ENCODE data around the gene TPK1. TPM values are rescaled to one million over a fixed set of nuclear protein-coding genes. Genes with fewer than 3 reads are reported as not detected.

The TPK1 gene
- polyA plus RNA-seq, 3 donors from 2014 or later = 15.8 to 18.2 (median 16.7) TPM

GRCh38 chr7:144842377-144842851, 6.6 kb upstream of the TPK1 start:
- Mint-ChIP-seq H3K27ac (peak overlapping the region; percentile 82 to 97 (median 90)), H3K4me1 (peaks cover 9 to 11% of the 10 kb centered on the region in 2 donors), H3K36me3 (peaks cover 10 to 14% (median 13%) of the 10 kb centered on the region in 3 donors), H3K4me3 (peak overlapping the region; percentile 28 to 66 (median 54)), H3K27me3 (ENCODE audit: low read depth in 3 of 3) (peaks cover 0 to 3% (median 2%) of the 10 kb centered on the region in 3 donors), H3K9me3 (peaks cover 0 to 12% (median 4%) of the 10 kb centered on the region in 6 donors)
- peak; percentile 40 to 53 (median 50) for DNase-seq

- no peak for DNase-seq
- peaks cover 4 to 7% (median 5%) of the 10 kb centered on the region in 3 donors for H3K27me3 Mint-ChIP-seq (ENCODE audit: low read depth in 3 of 3)
- peaks cover 8 to 13% (median 10%) of the 10 kb centered on the region in 3 donors for H3K36me3 Mint-ChIP-seq
- H3K27ac Mint-ChIP-seq = peak overlapping the region; percentile 87 to 95 (median 94)
- H3K9me3 Mint-ChIP-seq = peaks cover 0 to 11% (median 4%) of the 10 kb centered on the region in 6 donors
- H3K4me3 Mint-ChIP-seq = peak overlapping the region; percentile 79 to 84 (median 80)
- peaks cover 29 to 40% of the 10 kb centered on the region in 2 donors for H3K4me1 Mint-ChIP-seq
Measured at GRCh38 chr7:144836545-144836842, 641 bp upstream of the TPK1 start.

GRCh38 chr7:144835155-144835611, 670 bp downstream of the TPK1 start:
- Mint-ChIP-seq H3K36me3 (peaks cover 4 to 13% (median 10%) of the 10 kb centered on the region in 3 donors), H3K4me3 (peak overlapping the region; percentile 89 to 99 (median 97)), H3K9me3 (peaks cover 0 to 11% (median 4%) of the 10 kb centered on the region in 6 donors), H3K4me1 (peaks cover 32 to 48% of the 10 kb centered on the region in 2 donors), H3K27me3 (ENCODE audit: low read depth in 3 of 3) (peaks cover 4 to 7% (median 5%) of the 10 kb centered on the region in 3 donors), H3K27ac (peak overlapping the region; percentile 94 to 99 (median 98))
- no peak for DNase-seq

- H3K4me1 Mint-ChIP-seq = peaks cover 34 to 52% of the 10 kb centered on the region in 2 donors
- H3K4me3 Mint-ChIP-seq = peak overlapping the region; percentile 89 to 99 (median 97)
- H3K27me3 Mint-ChIP-seq (ENCODE audit: low read depth in 3 of 3) = peaks cover 4 to 7% (median 5%) of the 10 kb centered on the region in 3 donors
- peaks cover 3 to 12% (median 9%) of the 10 kb centered on the region in 3 donors for H3K36me3 Mint-ChIP-seq
- peaks cover 0 to 11% (median 3%) of the 10 kb centered on the region in 6 donors for H3K9me3 Mint-ChIP-seq
- peak overlapping the region; percentile 94 to 99 (median 98) for H3K27ac Mint-ChIP-seq
- DNase-seq = peak in 2 of 3 donors; percentile 24 to 36
Measured at GRCh38 chr7:144834641-144835144, 1.2 kb downstream of the TPK1 start.

DNA sequence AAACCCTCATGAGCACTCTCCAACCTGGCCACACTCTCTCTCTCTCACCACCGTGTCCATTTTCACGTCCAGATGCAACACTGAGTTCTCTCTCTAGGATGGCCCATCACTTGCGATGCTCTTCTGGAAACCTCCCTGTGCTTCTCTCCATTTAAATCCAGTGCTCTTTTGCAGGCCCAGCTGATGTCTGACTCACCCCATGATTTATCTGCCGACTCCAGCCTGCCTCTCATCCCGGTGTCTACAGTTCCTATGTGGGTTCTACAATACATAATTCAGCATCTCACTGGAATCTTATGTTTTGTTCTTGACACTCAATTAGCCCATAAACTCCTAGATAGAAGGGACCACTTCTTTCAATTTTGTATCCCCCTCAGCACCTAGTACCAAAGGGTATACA, 5.0 kb downstream of the TPK1 start:
- Mint-ChIP-seq H3K9me3 (no peaks in the 10 kb centered on the region), H3K27me3 (ENCODE audit: low read depth in 3 of 3) (peaks cover 2 to 7% (median 4%) of the 10 kb centered on the region in 3 donors), H3K4me3 (no peak overlapping the region), H3K4me1 (peaks cover 23 to 38% of the 10 kb centered on the region in 2 donors), H3K36me3 (peaks cover 0 to 7% (median 3%) of the 10 kb centered on the region in 3 donors), H3K27ac (peak overlapping the region in 1 of 6 donors; percentile 11)
- no peak for DNase-seq

DNA sequence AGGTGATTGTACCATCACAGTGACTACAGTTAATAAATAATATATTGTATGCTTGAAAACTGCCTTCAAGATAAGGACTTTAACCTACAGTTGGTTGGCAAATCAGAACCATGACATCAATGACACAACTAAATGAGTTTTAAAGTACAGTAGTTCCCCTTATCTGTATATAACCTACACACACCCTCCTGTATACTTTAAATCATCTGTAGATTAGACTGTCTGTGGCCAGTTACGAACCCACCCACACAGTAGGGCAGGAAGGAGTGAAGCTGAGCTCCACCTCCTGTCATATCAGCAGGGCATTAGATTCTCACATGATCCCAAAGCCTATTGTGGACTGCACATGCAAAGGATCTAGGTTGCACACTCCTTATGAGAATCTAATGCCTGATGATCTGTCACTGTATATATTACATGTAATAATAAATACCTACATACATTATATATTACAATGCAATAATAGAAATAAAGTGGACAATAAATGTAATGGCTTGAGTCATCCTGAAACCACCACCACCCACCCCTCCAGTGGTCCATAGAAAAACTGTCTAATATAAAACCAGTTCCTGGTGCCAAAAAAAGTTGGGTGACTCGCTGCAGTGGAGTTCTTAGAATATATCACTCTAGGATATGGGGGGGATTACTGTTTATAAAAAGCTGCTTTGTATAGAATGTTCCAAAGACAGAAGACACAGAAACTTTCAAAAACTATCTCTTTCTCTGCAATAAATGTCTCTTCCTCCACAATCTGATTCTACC, 5.6 kb downstream of the TPK1 start:
- Mint-ChIP-seq H3K27ac (peak overlapping the region in 1 of 6 donors; percentile 11), H3K9me3 (no peaks in the 10 kb centered on the region), H3K4me1 (peaks cover 23 to 36% of the 10 kb centered on the region in 2 donors), H3K4me3 (no peak overlapping the region), H3K36me3 (peaks cover 0 to 10% (median 3%) of the 10 kb centered on the region in 3 donors), H3K27me3 (ENCODE audit: low read depth in 3 of 3) (peaks cover 2 to 4% (median 4%) of the 10 kb centered on the region in 3 donors)
- no peak for DNase-seq

GRCh38 chr7:144827621-144828020, 8.2 kb downstream of the TPK1 start:
- no peak for DNase-seq
- Mint-ChIP-seq H3K36me3 (peaks cover 3 to 15% (median 6%) of the 10 kb centered on the region in 3 donors), H3K27me3 (ENCODE audit: low read depth in 3 of 3) (no peaks in the 10 kb centered on the region), H3K4me3 (no peak overlapping the region), H3K4me1 (peaks cover 5 to 15% of the 10 kb centered on the region in 2 donors), H3K27ac (no peak overlapping the region), H3K9me3 (no peaks in the 10 kb centered on the region)

GRCh38 chr7:144826208-144826607, 9.6 kb downstream of the TPK1 start:
- Mint-ChIP-seq H3K9me3 (no peaks in the 10 kb centered on the region), H3K4me1 (peaks cover 6 to 13% of the 10 kb centered on the region in 2 donors), H3K4me3 (no peak overlapping the region), H3K36me3 (peaks cover 3 to 15% (median 6%) of the 10 kb centered on the region in 3 donors), H3K27me3 (ENCODE audit: low read depth in 3 of 3) (no peaks in the 10 kb centered on the region), H3K27ac (no peak overlapping the region)
- DNase-seq = no peak

GRCh38 chr7:144824360-144824759, 11.5 kb downstream of the TPK1 start:
- peaks cover 14 to 18% of the 10 kb centered on the region in 2 donors for H3K4me1 Mint-ChIP-seq
- DNase-seq = no peak
- H3K27me3 Mint-ChIP-seq (ENCODE audit: low read depth in 3 of 3) = no peaks in the 10 kb centered on the region
- H3K9me3 Mint-ChIP-seq = no peaks in the 10 kb centered on the region
- H3K4me3 Mint-ChIP-seq = no peak overlapping the region
- H3K27ac Mint-ChIP-seq = no peak overlapping the region
- H3K36me3 Mint-ChIP-seq = peaks cover 3 to 15% (median 6%) of the 10 kb centered on the region in 3 donors

GRCh38 chr7:144822223-144822622, 13.6 kb downstream of the TPK1 start:
- Mint-ChIP-seq H3K27me3 (ENCODE audit: low read depth in 3 of 3) (no peaks in the 10 kb centered on the region), H3K4me1 (peaks cover 29 to 37% of the 10 kb centered on the region in 2 donors), H3K9me3 (no peaks in the 10 kb centered on the region), H3K4me3 (no peak overlapping the region), H3K36me3 (peaks cover 2 to 8% (median 3%) of the 10 kb centered on the region in 3 donors), H3K27ac (no peak overlapping the region)
- no peak for DNase-seq

- Mint-ChIP-seq H3K9me3 (no peaks in the 10 kb centered on the region), H3K4me1 (peaks cover 29 to 37% of the 10 kb centered on the region in 2 donors), H3K27me3 (ENCODE audit: low read depth in 3 of 3) (no peaks in the 10 kb centered on the region), H3K36me3 (peaks cover 2 to 8% (median 3%) of the 10 kb centered on the region in 3 donors), H3K4me3 (no peak overlapping the region), H3K27ac (no peak overlapping the region)
- DNase-seq = no peak
Measured at GRCh38 chr7:144821067-144821466, 14.8 kb downstream of the TPK1 start.

DNA sequence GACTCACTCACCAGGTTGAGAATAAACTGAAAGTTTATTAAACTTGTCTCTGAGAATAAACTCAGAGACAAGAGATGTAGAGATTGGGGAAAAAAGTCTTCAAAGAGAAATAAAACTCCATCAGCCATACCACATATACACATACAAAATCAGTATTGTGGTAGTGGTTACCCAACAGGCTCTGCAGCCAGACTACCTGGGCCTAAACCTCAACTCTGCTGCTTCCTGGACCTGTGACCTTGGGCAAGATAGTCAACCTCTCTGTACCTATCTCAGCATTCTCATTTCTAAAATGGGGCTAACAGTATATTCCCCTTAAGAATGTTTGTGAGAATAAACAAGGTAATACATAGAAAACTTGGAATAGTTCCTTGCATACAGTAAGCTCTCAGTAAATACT, 15.3 kb downstream of the TPK1 start:
- Mint-ChIP-seq H3K9me3 (no peaks in the 10 kb centered on the region), H3K4me1 (peaks cover 29 to 37% of the 10 kb centered on the region in 2 donors), H3K4me3 (no peak overlapping the region), H3K36me3 (peaks cover 2 to 8% (median 3%) of the 10 kb centered on the region in 3 donors), H3K27ac (peak overlapping the region in 5 of 6 donors; percentile 5 to 54 (median 31)), H3K27me3 (ENCODE audit: low read depth in 3 of 3) (no peaks in the 10 kb centered on the region)
- peak in 1 of 3 donors; percentile 13 for DNase-seq

DNA sequence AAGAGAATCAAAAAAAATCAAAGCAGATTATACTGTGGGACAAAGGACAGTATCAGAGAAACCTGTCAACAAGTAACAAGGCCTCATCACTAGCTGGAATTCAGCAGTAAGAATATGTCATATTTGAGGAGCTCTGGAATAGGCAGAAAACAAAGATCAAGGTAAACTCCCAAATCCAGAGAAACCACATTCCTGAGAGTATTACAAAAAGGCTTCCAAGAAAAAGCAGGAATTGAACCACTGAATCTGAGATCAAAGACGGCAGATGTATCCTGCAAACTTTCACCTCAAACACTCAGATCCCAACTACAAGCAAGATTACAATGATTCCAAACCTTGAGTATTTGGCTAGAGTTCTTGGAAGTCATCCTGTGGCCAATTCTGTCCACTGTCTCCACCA, 16.3 kb downstream of the TPK1 start:
- Mint-ChIP-seq H3K27ac (peak overlapping the region in 2 of 6 donors; percentile 6 to 33), H3K4me1 (peaks cover 29 to 37% of the 10 kb centered on the region in 2 donors)

DNA sequence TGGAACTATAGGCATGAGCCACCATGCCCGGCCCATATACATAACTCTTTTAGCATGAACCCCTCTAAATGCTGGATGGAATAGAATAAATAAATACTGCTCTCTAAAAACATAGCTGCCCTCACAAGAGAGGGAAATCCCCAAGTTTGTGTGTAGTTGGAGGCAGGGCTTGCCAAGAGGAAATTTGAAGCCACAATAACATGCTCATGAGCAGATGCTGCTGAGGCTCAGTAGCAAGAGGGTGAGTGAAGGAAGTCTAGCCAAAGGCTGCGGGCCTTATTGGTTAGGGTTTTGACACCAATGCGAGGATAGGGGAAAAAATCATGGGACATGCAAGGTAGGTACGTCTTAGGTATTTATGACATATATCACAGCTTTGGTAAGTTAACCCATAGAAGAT, 17.3 kb downstream of the TPK1 start:
- peak overlapping the region; percentile 1 to 78 (median 52) for H3K27ac Mint-ChIP-seq
- no peaks in the 10 kb centered on the region for H3K27me3 Mint-ChIP-seq (ENCODE audit: low read depth in 3 of 3)
- no peaks in the 10 kb centered on the region for H3K36me3 Mint-ChIP-seq
- no peaks in the 10 kb centered on the region for H3K9me3 Mint-ChIP-seq
- H3K4me1 Mint-ChIP-seq = peaks cover 29 to 38% of the 10 kb centered on the region in 2 donors
- H3K4me3 Mint-ChIP-seq = peak overlapping the region in 4 of 5 donors; percentile 0 to 31 (median 4)
- peak; percentile 26 to 30 (median 30) for DNase-seq

More for the DNA sequence above, 16.3 kb downstream of the TPK1 start:
- Mint-ChIP-seq H3K9me3 (no peaks in the 10 kb centered on the region), H3K27me3 (ENCODE audit: low read depth in 3 of 3) (no peaks in the 10 kb centered on the region), H3K36me3 (peaks cover 0 to 3% (median 0%) of the 10 kb centered on the region in 3 donors), H3K4me3 (no peak overlapping the region)
- no peak for DNase-seq

Data from immature natural killer cell (primary cell).